SIG-M5 treated with dmso at 0.1 percent for 504 hours (cell line): ENCODE measurements around the gene PDPK1.
"Not testable (repeated sequence)": the region's sequence is repeated elsewhere in the genome, so short reads cannot be mapped to it uniquely, and the experiment has no call there.

Source experiments
- DNase-seq: peaks from one replicate; lab custom pipeline; 2025; ENCODE audit not compliant: unreplicated experiment; lab: John Stamatoyannopoulos, UW

Gene PDPK1

GRCh38 chr16:2586241-2586640, 48.4 kb downstream of the PDPK1 start:
- no peak for DNase-seq

DNA sequence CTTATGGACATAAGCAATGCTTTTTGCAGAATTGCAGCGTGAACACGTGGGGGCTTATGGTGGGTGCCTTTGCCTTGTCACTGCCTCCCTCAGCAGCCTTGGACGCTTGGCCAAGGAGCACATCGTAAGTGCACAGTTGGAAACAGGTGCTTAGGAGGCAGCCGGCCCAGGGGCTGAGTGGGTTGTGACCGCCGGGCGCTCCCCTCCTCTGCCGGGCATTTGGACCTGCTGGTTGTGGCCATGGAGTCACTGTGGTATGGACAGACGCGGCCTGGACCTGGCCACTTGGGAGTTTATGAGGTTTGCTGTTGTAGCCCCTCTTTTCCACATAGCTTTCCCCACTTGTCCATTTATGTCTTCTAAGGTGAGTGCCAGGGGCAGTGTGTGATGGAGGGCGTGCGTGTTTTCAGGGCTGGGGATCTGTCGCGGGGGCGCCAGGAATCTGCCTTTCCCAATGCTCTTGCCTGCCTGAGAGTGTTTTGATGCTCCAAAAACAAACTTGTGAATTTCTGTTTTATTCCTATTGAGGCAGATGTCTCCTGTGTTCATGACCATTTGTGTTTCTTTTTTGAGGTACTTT, 49.2 kb downstream of the PDPK1 start:
- DNase-seq = no peak

GRCh38 chr16:2587891-2588565, 50.2 kb downstream of the PDPK1 start:
- DNase-seq = no peak

DNA sequence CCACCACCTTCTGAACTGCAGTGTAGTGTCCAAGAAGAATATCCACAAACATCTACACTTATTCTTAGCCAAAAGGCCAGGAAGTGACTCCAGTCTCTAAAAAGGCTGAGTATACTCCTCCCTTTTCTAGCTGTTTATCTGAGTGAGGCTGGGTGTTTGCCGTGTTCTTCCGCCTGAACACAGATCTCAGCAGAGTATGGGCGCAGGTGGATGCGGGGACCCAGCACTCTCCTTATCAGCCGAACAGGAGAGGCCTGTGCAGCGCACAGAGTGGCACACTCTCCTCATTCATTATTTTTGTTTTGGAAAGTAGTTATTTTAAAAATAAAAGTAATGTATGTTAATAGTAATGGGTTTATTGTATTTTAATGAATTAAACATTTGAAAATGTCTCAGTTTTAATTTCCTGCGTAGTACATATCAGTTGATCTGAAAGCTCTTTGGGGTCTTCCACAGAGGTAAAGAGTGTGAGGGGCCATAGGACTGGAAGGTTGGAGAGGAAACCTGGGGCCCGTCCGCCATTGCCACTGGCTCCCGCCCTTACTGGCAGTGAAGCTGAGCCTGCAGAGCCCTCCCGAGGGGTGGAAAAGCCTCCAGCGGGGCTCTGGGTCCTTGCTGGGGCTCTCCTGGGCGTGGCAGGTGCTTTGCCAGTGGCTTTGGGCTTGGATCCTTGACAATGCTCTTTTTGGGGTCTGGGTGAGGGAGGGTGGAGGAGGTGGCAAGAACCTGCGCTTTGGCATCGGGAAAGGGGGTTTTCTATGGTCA, 53.8 kb downstream of the PDPK1 start:
- DNase-seq = no peak

GRCh38 chr16:2592786-2593185, 55.0 kb downstream of the PDPK1 start:
- no peak for DNase-seq

DNA sequence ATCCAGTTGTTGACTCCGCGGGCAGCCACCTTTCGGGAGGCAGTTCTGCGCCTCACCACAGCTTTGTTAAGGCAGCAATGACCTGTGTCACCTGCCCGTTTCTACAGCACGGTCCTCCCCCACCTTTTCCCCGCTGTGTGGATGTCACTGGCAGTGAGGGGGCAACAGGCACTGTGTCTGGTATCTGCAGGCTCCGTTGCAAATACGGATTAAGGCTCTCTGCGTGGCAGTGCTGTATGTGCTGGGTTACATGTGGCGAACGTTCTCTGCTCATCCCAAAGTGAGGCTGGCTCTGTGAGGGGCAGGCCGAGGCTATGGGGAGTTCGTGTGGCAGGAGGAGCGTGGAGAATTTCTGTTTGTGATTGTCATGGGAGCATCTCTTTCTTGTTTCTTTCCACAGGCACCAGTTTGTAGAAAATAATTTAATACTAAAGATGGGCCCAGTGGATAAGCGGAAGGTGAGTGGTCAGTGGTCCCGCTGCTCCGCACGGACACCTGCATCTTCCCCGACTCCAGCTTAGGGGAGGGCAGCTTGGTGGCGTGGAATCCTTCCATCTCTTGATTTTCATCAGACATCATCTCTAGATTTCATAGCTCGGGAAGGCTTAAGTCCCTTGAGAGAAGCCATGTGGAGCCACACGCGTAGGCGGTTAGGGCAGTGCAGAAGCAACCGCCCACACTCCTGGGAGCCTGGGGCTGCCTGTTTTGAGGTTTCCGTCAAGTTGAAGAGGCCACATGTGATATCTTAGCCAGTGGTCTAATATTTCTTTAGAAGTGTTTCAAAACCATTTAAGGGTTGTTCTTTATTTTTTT, 57.8 kb downstream of the PDPK1 start:
- no peak for DNase-seq

GRCh38 chr16:2596747-2597559, 59.1 kb downstream of the PDPK1 start:
- DNase-seq = no peak

- DNase-seq = no peak
These were observed 59.7 kb downstream of the PDPK1 start for GRCh38 chr16:2597560-2597902.

- no peak for DNase-seq
These were observed 60.4 kb downstream of the PDPK1 start for GRCh38 chr16:2598133-2598641.

- no peak for DNase-seq
These were observed 60.9 kb downstream of the PDPK1 start for GRCh38 chr16:2598723-2599122.

GRCh38 chr16:2599165-2599564, 61.3 kb downstream of the PDPK1 start:
- DNase-seq = not testable (repeated sequence)

GRCh38 chr16:2599785-2600184, 62.0 kb downstream of the PDPK1 start:
- not testable (repeated sequence) for DNase-seq

GRCh38 chr16:2601301-2602025, 63.6 kb downstream of the PDPK1 start:
- DNase-seq = not testable (repeated sequence)

DNA sequence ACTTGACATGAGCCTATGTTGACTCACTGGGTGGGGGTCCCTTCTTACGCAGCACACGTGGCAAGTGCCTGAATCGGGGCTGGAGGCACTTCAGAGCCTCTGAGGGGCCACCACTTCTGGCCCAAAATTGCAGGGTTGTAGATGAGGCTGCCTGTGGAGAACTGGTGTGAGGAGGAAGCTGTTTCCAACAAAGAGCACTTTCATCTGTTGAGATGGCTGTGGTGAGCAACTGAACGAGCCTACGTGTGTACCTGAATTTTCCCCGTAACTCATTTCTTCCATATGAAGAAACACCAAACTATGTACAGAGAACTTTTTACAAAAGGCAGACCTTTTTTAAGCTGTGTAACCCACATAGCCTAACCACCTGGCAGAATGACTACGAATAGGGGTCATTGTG, 64.4 kb downstream of the PDPK1 start:
- DNase-seq = not testable (repeated sequence)

DNA sequence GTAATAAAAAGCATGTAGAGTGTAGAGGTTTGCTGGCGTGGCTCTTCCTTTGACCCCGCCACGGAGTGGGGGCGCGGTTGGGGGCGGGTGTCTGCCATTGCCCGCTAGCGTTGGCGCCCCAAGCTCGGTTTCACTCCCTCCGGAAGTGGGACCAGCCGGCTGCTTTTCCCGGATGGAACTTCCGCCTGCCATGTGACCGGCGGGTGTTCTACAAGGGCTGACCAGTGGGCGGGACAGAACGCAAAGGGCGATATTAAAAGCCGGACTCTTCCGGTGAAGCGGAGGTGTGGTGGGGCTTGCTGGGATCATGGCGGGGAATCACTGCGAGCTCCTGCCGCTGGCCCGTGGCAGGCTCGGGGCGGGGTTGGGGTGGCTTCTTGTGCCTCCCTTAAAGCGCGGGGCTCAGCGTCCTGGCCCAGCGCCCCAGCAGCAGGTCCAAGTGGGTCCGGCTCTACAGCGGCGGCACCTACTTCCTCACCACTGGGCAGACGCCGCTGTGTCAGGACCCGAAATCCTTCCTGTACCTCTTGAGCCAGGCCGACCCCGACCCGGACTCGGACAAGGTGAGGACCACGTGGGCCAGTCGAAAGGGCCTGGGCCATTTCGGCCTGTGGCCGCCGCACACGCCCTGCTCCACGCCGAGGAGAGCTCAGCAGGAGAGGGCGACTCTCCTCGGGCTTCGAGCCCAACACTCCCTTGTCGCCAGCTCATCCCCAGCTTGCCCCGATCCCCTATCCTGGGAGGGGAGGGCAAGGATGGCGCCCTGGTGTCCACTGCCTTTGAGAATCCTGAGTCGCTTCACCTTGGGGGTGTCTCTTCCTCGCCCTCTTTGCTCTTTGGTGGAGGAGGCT, 65.6 kb downstream of the PDPK1 start:
- DNase-seq = peak; percentile 90

DNA sequence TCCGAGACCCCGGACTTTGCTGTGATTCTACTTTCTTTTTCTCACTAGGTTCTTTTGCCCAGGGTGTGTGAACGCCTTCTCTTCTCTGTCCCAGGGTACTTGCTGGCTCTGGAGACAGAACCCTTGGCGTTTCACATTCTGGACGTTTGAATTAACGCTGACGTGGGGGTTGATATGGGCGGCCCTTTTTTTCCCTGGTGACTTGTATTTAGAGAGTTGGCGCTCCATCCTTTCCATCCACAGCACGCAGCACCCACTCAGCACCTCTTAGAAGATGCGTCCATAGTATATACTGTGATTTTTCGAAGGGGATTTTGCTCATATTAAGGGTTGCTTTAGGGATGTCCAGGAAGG, 66.2 kb downstream of the PDPK1 start:
- not testable (repeated sequence) for DNase-seq

GRCh38 chr16:2606820-2607219, 69.0 kb downstream of the PDPK1 start:
- DNase-seq = not testable (repeated sequence)

DNA sequence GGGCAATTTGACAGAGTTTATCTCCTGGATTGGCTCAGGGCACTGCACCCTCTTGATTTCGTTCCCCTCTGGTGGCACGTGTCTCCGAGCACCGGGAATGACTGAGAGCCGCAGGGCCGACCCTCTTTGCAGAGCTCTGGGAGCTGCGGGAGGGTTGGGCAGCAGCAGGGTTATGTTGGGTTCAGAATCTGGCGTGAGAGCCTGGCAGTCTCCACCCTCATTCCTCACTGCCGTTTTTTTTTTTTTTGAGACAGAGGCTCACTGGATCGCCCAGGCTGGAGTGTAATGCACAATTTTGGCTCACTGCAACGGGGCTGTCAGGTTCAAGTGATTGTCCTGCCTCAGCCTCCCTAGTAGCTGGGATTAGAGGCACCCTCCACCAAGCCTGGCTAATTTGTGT, 71.5 kb downstream of the PDPK1 start:
- DNase-seq = not testable (repeated sequence)
